ENCODE results near the gene CAP2. TPM values are rescaled to one million over a fixed set of nuclear protein-coding genes. Genes with fewer than 3 reads are reported as not detected.

The CAP2 gene
- total RNA-seq, 1 experiment from 2014 or later, result 11.5 TPM

- H2AFZ ChIP-seq (ENCODE audit: low read length), result no peak overlapping the region
- DNase-seq, result no peak
Measured at GRCh38 chr6:17525637-17526036, 132.2 kb downstream of the CAP2 start.

More at GRCh38 chr6:17525637-17526036, 132.2 kb downstream of the CAP2 start:
- Histone ChIP-seq H3K9me3 (ENCODE audit: control insufficient read depth, low read depth, low read length) (no peaks in the 10 kb centered on the region), H4K20me1 (ENCODE audit: control insufficient read depth, insufficient read depth, insufficient read length) (no peaks in the 10 kb centered on the region), H2BK5ac (ENCODE audit: insufficient read length, low read length) (no peak overlapping the region), H2AK5ac (ENCODE audit: insufficient read length, low read length) (no peak overlapping the region), H4K5ac (ENCODE audit: insufficient read length, low read depth, low read length) (no peak overlapping the region), H3K4ac (ENCODE audit: low read depth, low read length) (no peak overlapping the region), H3K18ac (ENCODE audit: insufficient read length, low read depth, low read length) (no peak overlapping the region), H4K91ac (ENCODE audit: insufficient read length, low read depth, low read length) (no peak overlapping the region), H3K14ac (ENCODE audit: insufficient read depth, low read length) (no peak overlapping the region), H3T11ph (ENCODE audit: low read length) (no peak overlapping the region), H3K9ac (ENCODE audit: extremely low read depth, insufficient read length, low read length) (no peak overlapping the region), H3K79me1 (ENCODE audit: insufficient read depth, low read depth, low read length, poor library complexity, severe bottlenecking) (no peaks in the 10 kb centered on the region), H2BK15ac (ENCODE audit: low read depth, low read length) (no peak overlapping the region), H3K27ac (ENCODE audit: insufficient read length, low read depth, low read length) (no peak overlapping the region), H4K8ac (replicated peaks; ENCODE audit: insufficient read length, low read depth, low read length) (no peak overlapping the region), H3K4me2 (ENCODE audit: insufficient read depth, insufficient read length, low read length) (no peak overlapping the region), H3K4me1 (ENCODE audit: insufficient read depth, low read length) (no peaks in the 10 kb centered on the region), H3K23me2 (ENCODE audit: insufficient read length, low read depth, low read length, poor library complexity, severe bottlenecking) (no peaks in the 10 kb centered on the region), H2BK120ac (ENCODE audit: low read depth, low read length, poor library complexity, severe bottlenecking) (no peak overlapping the region), H3K27me3 (ENCODE audit: insufficient read depth, low read length) (no peaks in the 10 kb centered on the region), H3K56ac (ENCODE audit: insufficient read length, low read depth, low read length) (no peak overlapping the region), H2BK20ac (ENCODE audit: low read depth, low read length, poor library complexity, severe bottlenecking) (no peak overlapping the region), H3K23ac (ENCODE audit: insufficient read length, low read depth, low read length) (no peak overlapping the region), H3K79me2 (ENCODE audit: insufficient read depth, low read length) (no peaks in the 10 kb centered on the region), H2BK12ac (ENCODE audit: insufficient read length, low read depth, low read length) (no peak overlapping the region)
- no peak for TF ChIP-seq CTCF (conservative IDR thresholded peaks at IDR 0.05)
- no peaks in the 10 kb centered on the region for H3K27me3 Mint-ChIP-seq (ENCODE audit: low read depth)
- H3K4me3 Mint-ChIP-seq, result no peak overlapping the region
- no peaks in the 10 kb centered on the region for H3K9me3 Mint-ChIP-seq
- H3K4me1 Mint-ChIP-seq, result no peaks in the 10 kb centered on the region
- no CpG with 5 or more reads among the region's 3 CpGs for WGBS (ENCODE audit: extremely low coverage, insufficient read length, low lambda C conversion rate)
- peaks cover 0 to 7% (median 4%) of the 10 kb centered on the region in 3 experiments; a peak in 3 of 7 replicates for H3K36me3 Mint-ChIP-seq (ENCODE audit: insufficient read depth in 1 of 3, low read depth in 3 of 3)
- H3K27ac Mint-ChIP-seq, result no peak overlapping the region
